IPS-15b (cell line): ENCODE data around the gene IL15RA.
"Not testable (repeated sequence)": the region's sequence is repeated elsewhere in the genome, so short reads cannot be mapped to it uniquely, and the experiment has no call there.

Source experiments
- H3K27me3 ChIP-seq: one replicate; pipeline ENCODE4 v1.6.1; 2013; ENCODE audit warnings: low read length; ENCODE audit not compliant: control insufficient read depth, insufficient read depth
- H3K36me3 ChIP-seq: one replicate; pipeline ENCODE4 v1.6.1; 2013; ENCODE audit warnings: low read length; ENCODE audit not compliant: control insufficient read depth, insufficient read depth
- H3K4me1 ChIP-seq: one replicate; pipeline ENCODE4 v1.6.1; 2013; ENCODE audit warnings: mild to moderate bottlenecking, low read length; ENCODE audit not compliant: control insufficient read depth, insufficient read depth
- H3K4me3 ChIP-seq: one replicate; pipeline ENCODE4 v1.5.1; 2013; ENCODE audit warnings: low read depth, low read length
- H3K9ac ChIP-seq: one replicate; pipeline ENCODE4 v1.6.1; 2013; ENCODE audit warnings: low read depth, mild to moderate bottlenecking, low read length
- H3K9me3 ChIP-seq: one replicate; pipeline ENCODE4 v1.6.1; 2013; ENCODE audit warnings: mild to moderate bottlenecking, low read length; ENCODE audit not compliant: control insufficient read depth, insufficient read depth

IL15RA gene

DNA sequence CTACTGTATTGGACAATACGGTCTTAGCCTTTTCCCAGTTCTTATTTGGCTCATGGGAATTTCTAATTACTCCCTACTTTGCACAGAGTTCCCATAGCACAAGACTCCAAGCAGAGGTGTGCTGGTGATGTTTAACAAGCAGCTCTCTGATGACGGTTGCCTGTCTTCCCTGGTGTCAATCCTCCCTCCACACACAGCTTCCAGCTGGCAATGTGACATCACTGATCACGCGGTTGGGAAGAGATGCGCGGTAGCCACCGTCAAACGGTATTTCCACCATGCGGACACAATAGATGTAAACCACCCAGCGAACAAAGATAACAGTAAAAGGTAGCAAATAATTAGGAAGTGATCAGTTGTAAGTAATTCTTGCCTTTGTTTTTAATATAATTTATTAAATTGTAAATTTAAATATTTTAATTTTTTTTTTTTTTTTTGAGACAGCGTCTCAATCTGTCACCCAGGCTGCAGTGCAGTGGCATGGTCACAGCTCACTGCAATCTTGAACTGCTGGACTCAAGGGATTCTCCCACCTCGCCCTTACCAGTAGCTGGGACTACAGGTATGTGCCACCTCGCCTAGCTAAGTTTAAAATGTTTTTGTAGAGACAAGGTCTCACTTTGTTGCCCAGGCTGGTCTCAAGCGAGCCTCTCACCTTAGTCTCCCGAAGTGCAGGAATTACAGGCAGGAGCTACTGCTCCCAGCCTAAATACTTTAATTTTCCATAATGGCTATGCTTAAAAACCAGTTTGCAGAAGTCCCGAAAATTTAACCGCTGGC lies 36.3 kb upstream of the IL15RA start:
- no peaks in the 10 kb centered on the region for H3K27me3 ChIP-seq
- H3K36me3 ChIP-seq = no peaks in the 10 kb centered on the region
- no peak overlapping the region for H3K4me3 ChIP-seq
- H3K9me3 ChIP-seq = no peaks in the 10 kb centered on the region
- no peak overlapping the region for H3K9ac ChIP-seq
- no peaks in the 10 kb centered on the region for H3K4me1 ChIP-seq

DNA sequence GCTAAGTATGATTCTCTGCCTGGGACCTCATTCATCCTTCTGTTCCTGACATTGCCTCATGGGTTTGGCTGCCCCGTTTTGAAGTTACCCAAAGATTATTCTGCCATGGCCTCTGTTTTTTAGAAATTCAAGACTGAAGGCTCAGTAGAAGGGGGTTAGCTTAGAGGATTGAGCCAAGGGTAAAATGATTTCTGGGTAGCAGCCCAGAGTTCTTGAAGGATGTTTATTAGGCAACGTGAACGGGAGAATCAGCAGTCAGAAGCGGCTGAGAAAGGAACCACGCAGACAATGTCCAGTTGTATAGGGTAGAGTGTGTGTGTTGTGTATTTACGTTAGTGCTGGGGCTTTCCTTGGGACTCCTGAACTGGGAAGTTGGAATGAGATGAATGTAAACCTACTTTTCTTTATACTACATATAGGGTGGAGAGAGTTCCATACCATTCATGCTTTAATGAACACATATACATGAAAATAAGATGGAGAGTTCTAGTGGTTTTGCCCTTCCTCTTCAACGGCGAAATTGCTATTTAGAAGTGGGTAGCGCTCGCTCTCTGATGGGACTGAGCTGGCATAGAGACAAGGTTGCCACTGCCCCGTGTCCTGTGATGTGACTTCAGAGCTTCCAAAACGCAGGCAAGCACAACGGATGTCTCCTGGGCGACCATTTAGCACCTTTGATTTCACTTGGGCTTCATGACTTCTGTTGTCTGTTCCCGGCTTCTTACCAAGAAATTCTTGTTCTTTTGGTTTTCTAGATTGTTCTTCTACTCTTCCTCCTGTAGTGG lies 35.0 kb upstream of the IL15RA start:
- H3K4me3 ChIP-seq = no peak overlapping the region
- no peak overlapping the region for H3K9ac ChIP-seq
- no peaks in the 10 kb centered on the region for H3K9me3 ChIP-seq
- no peaks in the 10 kb centered on the region for H3K4me1 ChIP-seq
- H3K36me3 ChIP-seq = no peaks in the 10 kb centered on the region
- no peaks in the 10 kb centered on the region for H3K27me3 ChIP-seq

DNA sequence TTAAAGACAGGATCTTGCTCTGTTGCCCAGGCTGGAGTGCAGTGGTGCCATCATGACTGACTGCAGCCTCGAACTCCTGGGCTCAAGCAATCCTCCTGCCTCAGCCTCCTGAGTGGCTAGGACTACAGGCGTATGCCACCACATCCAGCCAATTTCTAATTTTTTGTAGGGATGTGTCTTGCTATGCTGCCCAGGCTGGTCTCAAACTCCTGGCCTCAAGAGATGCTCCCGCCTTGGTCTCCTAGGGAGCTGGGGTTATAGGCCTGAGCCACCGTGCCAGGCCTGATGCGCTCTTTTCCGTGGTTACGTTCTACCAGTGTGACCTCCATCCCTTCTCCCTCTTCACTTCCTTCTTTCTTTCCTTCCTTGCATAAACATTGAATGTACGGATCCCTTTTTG lies 34.2 kb upstream of the IL15RA start:
- no peaks in the 10 kb centered on the region for H3K4me1 ChIP-seq
- H3K9me3 ChIP-seq = no peaks in the 10 kb centered on the region
- no peak overlapping the region for H3K9ac ChIP-seq
- H3K4me3 ChIP-seq = no peak overlapping the region
- H3K27me3 ChIP-seq = no peaks in the 10 kb centered on the region
- no peaks in the 10 kb centered on the region for H3K36me3 ChIP-seq

DNA sequence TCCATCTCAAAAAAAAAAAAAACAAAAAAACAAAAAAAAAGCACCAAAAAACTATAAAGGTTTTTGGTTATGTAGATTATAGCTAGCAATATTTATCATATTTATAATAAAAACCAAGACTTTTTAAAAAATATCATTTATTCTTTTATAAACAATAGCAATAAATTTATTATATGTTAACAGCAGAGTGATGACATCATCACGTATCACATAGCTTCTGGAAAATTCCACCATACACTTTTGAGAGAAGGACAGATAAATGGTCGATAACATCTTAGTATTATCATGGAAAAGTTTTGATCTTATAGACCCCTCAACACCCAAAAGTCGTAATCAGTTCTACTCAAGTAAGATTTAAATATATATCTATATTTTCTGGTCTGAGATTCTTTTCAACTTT lies 33.2 kb upstream of the IL15RA start:
- Histone ChIP-seq H3K27me3 (no peaks in the 10 kb centered on the region), H3K4me1 (no peaks in the 10 kb centered on the region), H3K9ac (no peak overlapping the region), H3K36me3 (no peaks in the 10 kb centered on the region), H3K4me3 (no peak overlapping the region), H3K9me3 (no peaks in the 10 kb centered on the region)

DNA sequence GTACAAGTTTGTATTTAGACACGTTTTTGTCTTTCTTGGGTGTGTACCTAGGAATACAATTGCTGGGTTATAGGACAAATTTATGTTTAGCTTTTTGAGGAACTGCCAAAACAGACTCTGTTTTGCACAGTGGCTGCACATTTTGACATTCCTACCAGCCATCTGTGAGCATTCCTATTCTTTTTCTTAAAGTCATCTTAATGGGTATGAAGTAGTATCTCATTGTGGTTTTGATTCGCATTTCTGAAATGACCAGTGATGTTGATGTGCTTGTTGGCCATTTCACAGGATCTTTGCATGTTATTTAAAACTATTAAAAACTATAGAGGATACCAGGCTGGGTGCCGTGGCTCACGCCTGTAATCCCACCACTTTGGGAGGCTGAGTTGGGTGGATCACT lies 32.6 kb upstream of the IL15RA start:
- Histone ChIP-seq H3K27me3 (no peaks in the 10 kb centered on the region), H3K36me3 (no peaks in the 10 kb centered on the region), H3K4me1 (no peaks in the 10 kb centered on the region), H3K4me3 (no peak overlapping the region), H3K9me3 (no peaks in the 10 kb centered on the region), H3K9ac (no peak overlapping the region)

DNA sequence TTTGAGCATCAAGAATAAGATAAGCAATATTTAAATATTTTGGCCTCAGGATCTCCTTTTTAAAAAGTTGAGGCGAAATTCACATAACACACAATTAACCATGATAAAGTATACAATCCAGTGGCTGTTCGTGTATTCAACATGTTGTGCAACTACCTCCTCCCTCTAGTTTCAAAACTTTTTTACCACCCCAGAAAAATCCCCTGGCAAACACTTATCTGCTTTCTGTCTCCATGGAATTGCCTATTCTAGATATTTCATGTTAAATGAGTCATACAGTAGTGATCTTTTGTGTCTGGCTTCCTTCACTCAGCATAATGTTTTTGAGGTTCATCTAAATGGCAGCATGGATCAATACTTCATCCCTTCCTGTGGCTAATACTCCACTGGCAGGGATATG lies 31.8 kb upstream of the IL15RA start:
- no peak overlapping the region for H3K9ac ChIP-seq
- H3K4me3 ChIP-seq = no peak overlapping the region
- H3K9me3 ChIP-seq = no peaks in the 10 kb centered on the region
- no peaks in the 10 kb centered on the region for H3K27me3 ChIP-seq
- H3K36me3 ChIP-seq = no peaks in the 10 kb centered on the region
- no peaks in the 10 kb centered on the region for H3K4me1 ChIP-seq

DNA sequence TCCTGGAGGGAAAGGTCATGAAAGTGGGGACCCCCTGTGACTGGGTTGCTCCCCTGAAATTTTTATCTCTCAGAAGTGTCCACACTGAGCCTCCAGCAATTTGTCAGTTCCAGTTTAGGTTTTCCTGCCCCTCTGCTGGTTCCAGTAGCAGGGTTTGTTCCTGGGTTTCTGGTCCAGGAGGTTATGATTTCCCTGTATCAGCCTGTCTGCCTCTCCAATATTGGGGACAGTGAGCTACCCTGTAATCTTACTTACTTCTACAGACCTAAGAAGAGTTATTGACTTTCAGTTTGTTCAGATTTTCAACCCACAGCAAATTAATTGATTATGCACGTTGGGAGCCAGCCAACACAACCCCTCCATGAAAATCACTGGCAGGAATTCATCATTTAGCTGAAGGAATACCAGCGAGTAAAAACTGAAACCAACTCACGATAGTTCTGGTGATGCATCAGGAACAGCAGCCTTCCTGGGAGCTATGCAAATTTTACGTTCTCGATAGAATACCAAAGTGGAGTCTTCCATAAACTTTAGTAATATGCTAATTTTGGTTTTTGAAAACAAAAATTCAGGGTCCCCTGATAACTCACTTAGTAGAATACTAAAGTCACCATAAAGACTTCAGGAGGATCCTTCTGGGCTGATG lies 31.3 kb upstream of the IL15RA start:
- Histone ChIP-seq H3K36me3 (no peaks in the 10 kb centered on the region), H3K27me3 (no peaks in the 10 kb centered on the region), H3K4me1 (no peaks in the 10 kb centered on the region), H3K9ac (no peak overlapping the region), H3K9me3 (no peaks in the 10 kb centered on the region), H3K4me3 (no peak overlapping the region)

DNA sequence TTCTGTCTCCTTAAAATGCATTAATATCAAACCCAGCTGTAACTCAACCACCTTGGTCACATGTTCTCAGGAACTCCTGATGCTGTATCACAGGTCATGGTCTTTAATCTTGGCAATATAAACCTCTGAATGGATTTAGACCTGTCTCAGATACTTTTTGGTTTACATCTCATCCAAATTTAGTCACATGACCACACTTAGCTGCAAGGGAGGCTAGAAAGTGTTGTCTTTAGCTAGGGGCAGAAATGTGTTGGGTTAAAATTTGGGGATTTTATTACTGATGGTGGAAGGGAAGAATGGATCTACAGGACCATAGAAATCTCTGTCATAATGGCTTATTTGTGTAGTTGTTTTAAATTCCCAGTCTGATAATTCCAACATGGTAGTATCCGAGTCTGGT lies 29.6 kb upstream of the IL15RA start:
- Histone ChIP-seq H3K36me3 (no peaks in the 10 kb centered on the region), H3K9ac (no peak overlapping the region), H3K4me1 (no peaks in the 10 kb centered on the region), H3K9me3 (no peaks in the 10 kb centered on the region), H3K4me3 (no peak overlapping the region), H3K27me3 (no peaks in the 10 kb centered on the region)

DNA sequence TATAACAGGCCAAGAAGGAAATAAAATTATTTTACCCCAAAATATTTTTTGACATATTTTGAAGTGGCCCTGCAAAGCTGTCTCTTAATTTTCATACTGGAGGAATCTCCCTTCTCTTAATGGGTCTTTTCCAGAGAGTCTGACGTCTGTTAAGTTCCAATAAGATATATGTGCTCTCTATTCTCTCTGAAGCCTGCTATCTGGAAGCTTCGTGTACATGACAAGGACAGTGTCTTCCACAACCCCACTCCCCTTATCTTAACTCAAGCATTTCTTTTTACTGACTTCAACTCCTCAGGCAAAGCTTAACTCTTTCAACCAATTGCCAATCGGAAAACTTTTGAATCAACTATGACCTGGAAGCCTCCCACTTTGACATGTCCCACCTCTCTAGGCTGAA lies 29.2 kb upstream of the IL15RA start:
- no peak overlapping the region for H3K4me3 ChIP-seq

DNA sequence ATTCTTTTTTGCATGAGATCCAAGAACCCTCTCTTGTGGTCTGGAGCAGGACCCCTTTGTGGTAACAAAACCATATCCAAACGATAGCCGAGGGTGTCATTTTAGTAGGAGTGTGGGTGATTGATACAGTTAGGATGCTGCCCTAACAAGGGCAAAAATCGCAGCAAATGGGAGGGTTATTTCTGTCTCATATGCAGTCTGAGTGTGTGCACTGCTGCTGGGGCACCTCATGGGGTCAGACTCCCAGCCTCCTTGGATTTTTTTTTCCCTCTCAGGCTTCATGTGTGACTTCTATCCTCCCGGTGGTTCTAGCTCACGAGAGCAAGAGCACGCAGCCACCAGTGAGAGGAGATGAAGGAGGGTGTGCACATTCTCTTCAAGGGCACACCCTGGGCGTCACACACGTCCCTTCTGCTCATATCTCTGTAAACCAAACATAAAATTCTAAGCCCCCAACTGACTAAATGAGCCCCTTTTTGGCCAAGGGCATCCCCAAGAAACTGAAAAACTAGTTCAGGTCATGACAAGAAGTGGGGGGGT lies 28.6 kb upstream of the IL15RA start:
- Histone ChIP-seq H3K27me3 (no peaks in the 10 kb centered on the region), H3K36me3 (no peaks in the 10 kb centered on the region), H3K9ac (no peak overlapping the region), H3K4me1 (no peaks in the 10 kb centered on the region), H3K4me3 (no peak overlapping the region), H3K9me3 (no peaks in the 10 kb centered on the region)

More for the DNA sequence above, 29.2 kb upstream of the IL15RA start:
- Histone ChIP-seq H3K9ac (no peak overlapping the region), H3K36me3 (no peaks in the 10 kb centered on the region), H3K4me1 (no peaks in the 10 kb centered on the region), H3K9me3 (no peaks in the 10 kb centered on the region), H3K27me3 (no peaks in the 10 kb centered on the region)

DNA sequence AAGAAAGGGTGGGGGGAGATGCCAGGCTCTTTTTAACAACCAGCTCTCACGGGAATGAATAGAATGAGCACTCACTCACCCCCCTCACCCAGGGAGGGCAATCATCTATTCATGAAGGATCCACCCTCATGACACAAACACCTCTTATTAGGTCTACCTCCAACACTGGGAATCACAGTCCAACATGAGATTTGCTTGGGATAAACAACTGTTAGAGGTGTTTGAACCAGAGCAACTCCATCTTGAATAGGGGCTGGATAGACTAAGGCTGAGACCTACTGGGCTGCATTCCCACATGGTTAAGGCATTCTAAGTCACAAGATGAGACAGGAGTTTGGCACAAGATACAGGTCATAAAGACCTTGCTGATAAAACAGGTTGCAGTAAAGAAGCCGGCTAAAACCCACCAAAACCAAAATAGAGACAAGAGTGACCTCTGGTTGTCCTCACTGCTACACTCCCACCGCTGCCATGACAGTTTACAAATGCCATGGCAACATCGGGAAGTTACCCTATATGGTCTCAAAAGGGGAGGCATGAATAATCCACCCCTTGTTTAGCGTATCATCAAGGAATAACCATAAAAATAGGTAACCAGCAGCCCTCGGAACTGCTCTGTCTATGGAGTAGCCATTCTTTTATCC lies 27.9 kb upstream of the IL15RA start:
- not testable (repeated sequence) for H3K9me3 ChIP-seq, H3K9ac ChIP-seq, H3K27me3 ChIP-seq, H3K36me3 ChIP-seq, H3K4me1 ChIP-seq, H3K4me3 ChIP-seq
